Fibroblast of lung (primary cell): ENCODE results near the gene COL6A2.

ENCODE experiments used
- EZH2 ChIP-seq: IDR thresholded peaks from 2 replicates; pipeline ENCODE4 v1.5.1; 2012; ENCODE audit warnings: low read length, control low read depth, mild to moderate bottlenecking; ENCODE audit errors: missing control alignments
- TF ChIP-seq, protein P1 (sequence below), 2 donors: IDR thresholded peaks in 1 of 2; conservative IDR thresholded peaks in 1 of 2; 1 replicate in 1 of 2; 2 replicates in 1 of 2; pipeline ENCODE4 v1.5.1; 2011 to 2012; ENCODE audit warnings: low read length in 2 of 2, control low read depth in 1 of 2, inconsistent platforms in 1 of 2, low read depth in 1 of 2, mild to moderate bottlenecking in 1 of 2

DNA sequence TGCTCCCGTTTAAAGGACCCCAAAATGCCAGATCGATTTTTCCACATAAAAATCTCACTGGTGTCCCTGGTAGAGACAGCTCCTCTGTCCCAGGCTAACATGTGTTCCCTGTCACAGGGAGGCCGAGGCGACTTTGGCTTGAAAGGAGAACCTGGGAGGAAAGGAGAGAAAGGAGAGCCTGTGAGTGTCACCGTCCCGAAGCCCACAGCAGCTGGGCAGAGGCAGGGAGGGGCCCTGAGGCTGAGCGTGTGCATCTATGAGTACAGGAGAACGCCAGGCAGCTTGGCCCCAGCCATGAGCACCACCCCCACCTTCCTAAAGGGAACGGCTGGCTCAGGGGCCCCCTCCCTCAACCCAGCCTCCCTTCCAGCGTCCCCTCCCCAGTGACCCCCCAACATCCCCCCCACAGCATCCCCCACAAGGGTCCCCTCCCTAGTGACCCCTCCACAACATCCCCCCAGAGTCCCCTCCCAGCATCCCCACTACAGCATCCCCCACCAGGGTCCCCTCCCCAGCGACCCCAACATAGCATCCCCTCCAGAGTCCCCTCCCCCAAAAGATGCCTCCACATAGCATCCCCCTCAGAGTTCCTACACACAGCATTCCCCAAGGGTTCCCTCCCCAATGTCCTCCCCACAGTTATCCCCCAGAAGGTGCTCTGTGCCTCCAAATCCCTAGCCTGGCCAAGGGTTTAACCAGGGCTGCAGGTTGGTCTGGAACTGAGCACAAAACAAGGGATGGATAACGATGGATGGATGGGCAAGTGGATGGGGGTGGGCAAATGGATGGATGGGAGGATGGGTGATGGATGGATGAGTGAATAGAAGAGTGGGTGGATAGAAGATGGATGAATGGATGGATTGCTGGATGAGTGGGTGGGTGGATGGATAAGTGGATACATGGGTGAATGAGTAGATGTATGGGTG is 25.1 kb downstream of the COL6A2 start:
- TF ChIP-seq, protein P1, sequence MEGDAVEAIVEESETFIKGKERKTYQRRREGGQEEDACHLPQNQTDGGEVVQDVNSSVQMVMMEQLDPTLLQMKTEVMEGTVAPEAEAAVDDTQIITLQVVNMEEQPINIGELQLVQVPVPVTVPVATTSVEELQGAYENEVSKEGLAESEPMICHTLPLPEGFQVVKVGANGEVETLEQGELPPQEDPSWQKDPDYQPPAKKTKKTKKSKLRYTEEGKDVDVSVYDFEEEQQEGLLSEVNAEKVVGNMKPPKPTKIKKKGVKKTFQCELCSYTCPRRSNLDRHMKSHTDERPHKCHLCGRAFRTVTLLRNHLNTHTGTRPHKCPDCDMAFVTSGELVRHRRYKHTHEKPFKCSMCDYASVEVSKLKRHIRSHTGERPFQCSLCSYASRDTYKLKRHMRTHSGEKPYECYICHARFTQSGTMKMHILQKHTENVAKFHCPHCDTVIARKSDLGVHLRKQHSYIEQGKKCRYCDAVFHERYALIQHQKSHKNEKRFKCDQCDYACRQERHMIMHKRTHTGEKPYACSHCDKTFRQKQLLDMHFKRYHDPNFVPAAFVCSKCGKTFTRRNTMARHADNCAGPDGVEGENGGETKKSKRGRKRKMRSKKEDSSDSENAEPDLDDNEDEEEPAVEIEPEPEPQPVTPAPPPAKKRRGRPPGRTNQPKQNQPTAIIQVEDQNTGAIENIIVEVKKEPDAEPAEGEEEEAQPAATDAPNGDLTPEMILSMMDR (conservative IDR thresholded peaks at IDR 0.05 in 1 of 2, IDR thresholded peaks at IDR 0.05 in 1 of 2; ENCODE audit: low read depth in 1 of 2, low read length in 2 of 2) = no peak
- TF ChIP-seq EZH2 = no peak
